HG02870 (cell line): ENCODE results near the gene IKBKE.
"Not testable (repeated sequence)": the region's sequence is repeated elsewhere in the genome, so short reads cannot be mapped to it uniquely, and the experiment has no call there.

Source experiments
- ATAC-seq: cut with Tn5 transposase; IDR thresholded peaks from one replicate; pipeline ENCODE4 v1.9.1; 2021; ENCODE audit warnings: mild to moderate bottlenecking, moderate library complexity; ENCODE audit not compliant: unreplicated experiment

Gene IKBKE

DNA sequence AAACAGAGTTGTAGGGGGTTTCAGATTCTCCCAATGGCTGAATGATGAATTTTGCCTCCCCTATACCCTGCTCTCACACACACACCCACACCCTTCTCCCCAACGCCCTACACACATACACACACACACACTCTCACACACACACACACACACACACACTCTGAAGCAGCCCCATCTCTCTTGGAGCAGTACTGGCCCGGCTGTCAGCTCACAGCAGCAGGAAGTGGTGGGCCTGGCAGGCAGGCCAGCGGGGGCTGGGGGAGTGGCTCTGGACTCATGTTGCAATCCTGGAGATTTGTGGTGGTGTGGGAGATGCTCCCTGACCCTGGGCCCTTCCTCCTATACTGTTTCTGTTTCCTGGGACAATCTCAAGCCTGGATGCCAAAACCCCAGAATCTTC, 2.2 kb downstream of the IKBKE start:
- ATAC-seq = no peak

DNA sequence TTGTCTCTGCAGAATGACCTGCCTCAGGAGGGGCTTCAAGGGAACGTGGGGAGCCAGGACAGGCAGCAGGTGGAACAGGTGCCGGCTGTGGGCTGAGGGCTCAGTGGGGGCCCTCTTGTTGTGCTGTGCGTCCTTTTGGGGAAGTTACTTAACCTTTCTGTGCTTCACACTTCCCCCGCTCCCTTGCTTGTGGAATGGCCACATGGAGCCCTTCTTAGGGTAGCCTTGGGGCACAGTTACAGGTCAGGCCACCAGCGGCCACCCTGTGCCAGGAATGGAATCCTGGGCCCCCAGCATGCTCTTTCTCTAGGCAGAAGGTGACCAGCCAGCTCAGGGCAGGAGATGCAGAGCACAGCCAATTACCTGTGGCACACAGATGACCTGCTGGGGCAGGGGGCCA, 2.6 kb downstream of the IKBKE start:
- ATAC-seq = no peak

DNA sequence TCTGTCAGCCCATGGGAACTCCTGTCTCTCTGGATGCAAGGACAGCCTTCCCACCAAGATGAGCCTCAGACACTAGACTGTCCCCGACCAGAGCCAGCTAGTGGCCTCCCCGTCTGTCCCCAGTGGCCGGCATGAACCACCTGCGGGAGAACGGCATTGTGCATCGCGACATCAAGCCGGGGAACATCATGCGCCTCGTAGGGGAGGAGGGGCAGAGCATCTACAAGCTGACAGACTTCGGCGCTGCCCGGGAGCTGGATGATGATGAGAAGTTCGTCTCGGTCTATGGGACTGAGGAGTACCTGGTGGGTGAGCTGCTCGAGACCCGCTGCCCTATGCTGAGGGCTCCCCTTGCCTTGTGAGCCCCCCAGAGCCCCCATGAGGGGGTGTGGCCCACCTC, 5.8 kb downstream of the IKBKE start:
- ATAC-seq = no peak

DNA sequence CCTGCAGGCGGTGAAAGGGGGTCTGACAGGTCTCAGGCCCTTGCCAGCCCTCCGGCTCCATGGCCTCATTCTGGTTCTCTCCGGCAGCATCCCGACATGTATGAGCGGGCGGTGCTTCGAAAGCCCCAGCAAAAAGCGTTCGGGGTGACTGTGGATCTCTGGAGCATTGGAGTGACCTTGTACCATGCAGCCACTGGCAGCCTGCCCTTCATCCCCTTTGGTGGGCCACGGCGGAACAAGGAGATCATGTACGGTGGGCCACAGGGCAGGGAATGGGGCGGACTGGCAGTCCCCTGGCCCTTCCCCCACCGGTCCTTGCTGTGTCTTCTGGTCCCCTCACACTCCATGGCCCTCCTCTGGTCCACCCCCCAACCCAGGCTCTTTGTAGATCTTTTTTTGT, 6.3 kb downstream of the IKBKE start:
- no peak for ATAC-seq

- no peak for ATAC-seq
These were observed 6.8 kb downstream of the IKBKE start for GRCh38 chr1:206477110-206477509.

DNA sequence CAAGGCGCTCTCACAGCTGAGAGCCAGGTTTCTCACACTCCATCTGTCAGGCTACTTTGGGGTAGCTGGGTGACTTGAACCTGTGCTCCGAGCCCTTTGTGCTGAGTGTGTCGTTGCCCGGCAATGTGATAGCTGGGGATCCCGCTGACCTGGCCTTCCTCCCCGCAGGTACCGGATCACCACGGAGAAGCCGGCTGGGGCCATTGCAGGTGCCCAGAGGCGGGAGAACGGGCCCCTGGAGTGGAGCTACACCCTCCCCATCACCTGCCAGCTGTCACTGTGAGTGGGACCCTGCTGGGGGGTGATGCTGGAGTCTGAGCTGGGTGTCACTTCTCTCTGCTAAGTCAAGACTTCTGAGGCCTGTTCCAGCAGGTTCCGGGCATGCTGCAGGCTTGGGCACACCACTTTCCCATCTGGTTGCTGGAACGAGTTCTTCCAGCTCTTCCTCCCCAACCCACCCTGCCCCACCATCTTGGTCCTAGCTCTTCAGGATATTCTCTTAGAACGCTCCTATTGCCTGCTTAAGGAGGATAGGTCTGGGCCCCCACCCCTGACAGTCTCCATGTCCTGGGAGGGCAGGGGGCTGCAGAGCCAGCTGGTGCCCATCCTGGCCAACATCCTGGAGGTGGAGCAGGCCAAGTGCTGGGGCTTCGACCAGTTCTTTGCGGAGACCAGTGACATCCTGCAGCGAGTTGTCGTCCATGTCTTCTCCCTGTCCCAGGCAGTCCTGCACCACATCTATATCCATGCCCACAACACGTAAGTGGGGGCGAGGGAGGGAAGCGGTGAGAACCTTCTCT, 7.5 kb downstream of the IKBKE start:
- ATAC-seq = no peak

DNA sequence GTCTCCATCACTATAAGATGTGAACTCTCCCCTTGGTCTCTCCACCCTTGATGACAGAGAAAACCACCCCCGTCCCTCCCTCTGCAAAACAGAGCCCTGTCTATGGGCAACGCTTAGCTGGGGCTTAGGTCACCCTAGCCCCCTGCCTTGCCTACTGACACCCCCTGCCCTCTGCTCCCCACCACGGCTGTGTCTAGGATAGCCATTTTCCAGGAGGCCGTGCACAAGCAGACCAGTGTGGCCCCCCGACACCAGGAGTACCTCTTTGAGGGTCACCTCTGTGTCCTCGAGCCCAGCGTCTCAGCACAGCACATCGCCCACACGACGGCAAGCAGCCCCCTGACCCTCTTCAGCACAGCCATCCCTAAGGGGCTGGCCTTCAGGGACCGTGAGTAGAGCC, 8.5 kb downstream of the IKBKE start:
- no peak for ATAC-seq

DNA sequence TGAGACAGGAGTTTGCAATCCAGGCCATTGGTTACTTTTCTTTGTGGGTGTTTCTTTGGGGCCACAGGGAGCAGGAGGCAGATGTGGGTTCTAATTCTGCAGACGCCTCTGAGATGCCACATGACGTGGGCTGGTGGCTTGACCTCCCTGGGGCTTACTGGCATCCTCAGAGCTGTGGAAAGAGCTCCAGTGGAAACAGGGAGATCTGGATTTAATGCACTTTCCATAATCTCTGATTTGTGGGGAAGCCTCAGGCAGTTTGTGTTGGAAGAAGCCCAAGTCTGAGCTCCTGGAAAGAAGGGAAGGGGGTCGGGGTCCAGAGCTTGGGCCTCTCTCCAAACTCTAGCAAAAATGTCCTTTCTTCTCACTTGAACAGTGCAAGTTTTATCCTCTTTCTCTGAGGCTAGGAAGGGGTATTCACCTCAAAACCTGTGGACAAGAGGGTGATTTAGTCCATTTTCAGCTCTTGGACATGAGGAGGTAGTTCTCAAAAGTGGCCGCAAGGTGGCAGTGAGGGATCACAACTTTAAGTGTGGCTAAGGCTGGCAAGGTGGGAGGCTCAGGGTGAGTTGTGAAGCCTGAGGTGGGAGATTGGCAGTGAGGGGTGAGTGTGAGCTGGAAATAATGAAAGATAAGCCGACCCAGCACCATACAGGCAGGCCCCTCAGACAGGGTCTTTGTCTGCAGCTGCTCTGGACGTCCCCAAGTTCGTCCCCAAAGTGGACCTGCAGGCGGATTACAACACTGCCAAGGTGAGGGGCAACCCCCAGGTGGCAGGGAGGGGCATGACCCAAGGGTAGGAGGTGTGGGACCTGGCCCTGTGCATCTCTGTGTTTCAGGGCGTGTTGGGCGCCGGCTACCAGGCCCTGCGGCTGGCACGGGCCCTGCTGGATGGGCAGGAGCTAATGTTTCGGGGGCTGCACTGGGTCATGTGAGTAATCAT, 9.2 kb downstream of the IKBKE start:
- ATAC-seq = no peak

DNA sequence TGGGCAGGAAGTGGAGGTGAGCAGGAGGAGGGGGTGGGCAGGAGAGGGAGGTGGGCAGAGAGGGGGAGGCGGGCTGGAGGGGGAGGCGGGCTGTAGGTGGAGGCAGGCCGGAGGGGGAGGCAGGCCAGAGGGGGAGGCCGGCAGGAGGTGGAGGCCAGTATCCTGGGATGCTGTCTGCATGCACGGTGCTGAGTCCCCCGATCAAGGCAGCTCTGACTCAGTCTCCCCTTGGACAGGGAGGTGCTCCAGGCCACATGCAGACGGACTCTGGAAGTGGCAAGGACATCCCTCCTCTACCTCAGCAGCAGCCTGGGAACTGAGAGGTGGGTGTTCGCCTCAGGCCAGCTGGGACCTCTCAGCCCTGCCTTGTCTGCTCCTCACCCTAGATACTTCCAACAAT, 9.9 kb downstream of the IKBKE start:
- ATAC-seq = no peak

GRCh38 chr1:206482611-206483010, 12.3 kb downstream of the IKBKE start:
- no peak for ATAC-seq

GRCh38 chr1:206483864-206484263, 13.6 kb downstream of the IKBKE start:
- ATAC-seq = not testable (repeated sequence)

GRCh38 chr1:206484901-206485300, 14.6 kb downstream of the IKBKE start:
- ATAC-seq = no peak

DNA sequence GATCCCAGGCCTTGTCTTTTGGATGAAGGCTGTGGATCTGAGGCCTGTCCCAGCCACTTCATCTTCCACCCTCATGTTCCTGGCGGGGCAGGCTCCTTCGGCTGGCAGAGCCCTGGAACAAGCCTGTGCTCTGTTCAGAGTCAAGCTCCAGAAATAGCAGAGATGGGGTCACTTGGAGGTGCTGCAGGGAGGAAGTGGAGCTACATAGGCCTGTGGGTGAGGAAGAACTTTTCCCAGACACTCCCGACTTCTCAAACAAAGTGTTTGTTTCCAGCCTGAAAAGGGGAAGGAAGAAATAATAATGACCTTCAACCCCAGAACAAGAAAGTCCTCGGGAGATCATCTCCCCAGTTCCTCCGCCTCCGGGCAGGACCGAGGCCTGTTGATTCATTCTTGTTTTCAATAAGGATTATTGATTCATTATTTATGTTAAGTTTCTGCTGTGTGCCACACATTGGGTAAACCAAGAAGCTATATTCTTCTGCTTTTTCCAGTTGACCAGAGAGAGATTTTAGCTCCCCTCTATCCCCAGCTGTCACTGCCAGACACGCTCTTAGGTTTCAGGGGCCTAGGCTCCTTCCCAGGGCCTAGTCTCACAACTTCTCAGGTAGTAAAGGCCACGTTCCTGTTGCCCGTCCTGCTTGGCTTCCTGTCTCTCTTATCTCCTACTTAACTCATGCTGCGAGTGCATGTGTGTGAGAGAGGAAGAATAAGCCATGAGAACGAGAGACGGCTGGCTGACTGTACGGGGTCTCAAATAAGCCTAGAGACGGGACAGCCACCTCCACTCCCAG, 16.9 kb downstream of the IKBKE start:
- ATAC-seq = no peak

DNA sequence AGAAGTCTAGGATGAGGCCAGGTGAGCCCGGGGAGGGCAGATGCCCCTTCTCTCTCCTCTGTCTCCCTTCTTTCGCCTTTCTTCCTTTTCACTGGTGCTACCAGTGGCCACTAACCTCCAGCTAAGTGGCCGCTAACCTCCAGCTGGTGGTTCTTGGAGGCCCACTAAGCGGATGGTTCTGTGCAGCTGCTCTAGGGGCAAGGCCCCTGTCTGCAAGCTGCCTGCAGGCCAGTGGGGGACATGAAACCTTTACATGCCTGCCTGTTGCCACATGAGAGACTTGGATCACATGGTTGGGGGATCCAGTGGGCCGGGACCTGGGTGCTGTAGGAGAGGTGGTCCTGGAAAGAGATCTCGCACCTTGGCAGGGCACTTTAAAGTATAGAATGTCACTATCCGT, 17.7 kb downstream of the IKBKE start:
- ATAC-seq = no peak

DNA sequence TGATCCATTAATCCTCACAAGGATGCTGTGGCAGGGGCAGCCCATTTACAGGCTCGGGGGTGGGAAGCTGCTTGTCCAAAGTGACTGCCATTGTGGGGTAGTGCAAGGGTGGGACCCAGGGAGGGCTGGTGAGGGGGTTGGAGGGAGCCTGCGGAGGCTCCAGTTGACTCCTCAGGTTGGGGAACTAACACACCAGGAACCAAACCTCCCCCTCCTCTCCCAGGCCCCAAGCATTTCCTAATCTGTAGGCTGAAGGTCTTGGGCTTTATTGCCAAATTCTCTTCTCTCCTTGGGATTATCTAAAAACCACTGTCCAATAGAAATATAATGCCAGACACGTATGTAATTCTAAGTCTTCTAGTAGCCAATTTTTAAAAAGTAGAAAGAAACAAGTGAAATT, 18.2 kb downstream of the IKBKE start:
- no peak for ATAC-seq

DNA sequence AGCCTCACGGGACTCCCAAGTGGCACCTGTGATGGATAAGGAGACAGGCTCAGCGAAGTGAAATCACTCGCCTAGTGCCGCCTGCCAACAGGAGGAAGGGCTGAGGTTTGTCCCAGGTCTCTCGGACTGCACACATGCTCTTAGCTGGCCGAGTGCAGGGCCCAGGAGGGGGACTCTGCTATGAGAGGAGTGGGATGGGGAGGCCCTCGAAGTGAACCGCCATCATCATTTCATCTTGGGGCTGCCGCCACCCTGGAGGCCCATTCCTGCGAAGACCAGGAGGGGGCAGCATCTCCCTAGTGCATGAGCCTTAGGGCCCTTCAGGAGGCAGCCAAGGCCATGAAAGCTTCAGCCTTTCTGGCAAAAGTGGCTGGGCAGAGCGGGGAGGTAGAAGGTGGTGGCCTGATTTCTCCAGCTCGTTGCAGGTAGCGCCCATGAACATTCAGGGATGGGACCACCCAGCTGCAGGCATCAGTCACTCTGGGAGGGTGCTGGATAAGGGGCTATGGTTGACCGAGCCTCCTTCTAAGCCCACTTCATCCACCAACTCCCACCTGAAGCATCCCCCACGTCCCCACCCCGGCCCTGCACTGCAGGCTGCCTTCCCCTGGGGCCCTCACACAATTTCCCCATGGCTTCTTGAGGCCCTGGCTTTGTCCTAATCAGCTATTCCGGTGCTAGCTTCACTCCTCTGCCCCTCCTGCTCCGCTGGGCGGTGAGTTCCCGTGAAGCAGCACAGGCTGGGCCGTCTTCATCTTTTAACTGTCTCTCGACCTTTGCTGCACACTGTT, 19.9 kb downstream of the IKBKE start:
- no peak for ATAC-seq

GRCh38 chr1:206490771-206491405, 20.6 kb downstream of the IKBKE start:
- ATAC-seq = no peak

DNA sequence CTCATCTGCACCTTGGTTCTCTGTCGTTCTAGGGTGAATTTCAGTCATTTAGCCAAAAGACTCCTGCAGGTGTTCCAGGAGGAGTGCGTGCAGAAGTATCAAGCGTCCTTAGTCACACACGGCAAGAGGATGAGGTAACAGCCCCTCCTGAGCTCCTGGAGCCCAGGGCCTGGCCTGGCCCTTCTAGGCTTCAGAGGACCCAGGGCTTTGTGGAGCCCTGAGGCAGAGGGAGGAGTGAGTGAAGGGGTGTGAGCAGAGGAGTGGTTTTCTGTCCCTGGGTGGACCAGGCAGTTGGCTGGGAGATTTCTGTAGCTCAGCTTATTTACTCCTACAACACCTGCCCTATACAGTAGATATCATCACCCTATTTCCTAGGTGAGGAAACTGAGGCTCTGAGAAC, 21.3 kb downstream of the IKBKE start:
- ATAC-seq = no peak

GRCh38 chr1:206492589-206492988, 22.3 kb downstream of the IKBKE start:
- ATAC-seq = no peak

- no peak for ATAC-seq
These were observed 23.0 kb downstream of the IKBKE start for GRCh38 chr1:206493279-206493678.
